HG02938 (cell line): Measurements from ENCODE around the gene BBLN.
"Not testable (repeated sequence)": the region's sequence is repeated elsewhere in the genome, so short reads cannot be mapped to it uniquely, and the experiment has no call there.

Source experiments
- ATAC-seq: cut with Tn5 transposase; IDR thresholded peaks from one replicate; pipeline ENCODE4 v1.9.1; 2021; ENCODE audit warnings: mild to moderate bottlenecking, moderate library complexity; ENCODE audit not compliant: unreplicated experiment

BBLN gene

GRCh38 chr9:128159784-128160602, at the start of gene BBLN:
TSS of gene BBLN (plus strand) at chr9:128160265. CDS start at chr9:128160408, 143 bp downstream.
- peak; percentile 56 for ATAC-seq

- ATAC-seq: not testable (repeated sequence)
Measured at GRCh38 chr9:128111726-128112125, 48.3 kb upstream of the BBLN start.

- no peak for ATAC-seq
Measured at GRCh38 chr9:128113526-128114325, 46.3 kb upstream of the BBLN start.

- no peak for ATAC-seq
Measured at GRCh38 chr9:128114326-128115186, 45.5 kb upstream of the BBLN start.

GRCh38 chr9:128115187-128116103, 44.6 kb upstream of the BBLN start:
- ATAC-seq: no peak

- no peak for ATAC-seq
Measured at GRCh38 chr9:128116104-128117083, 43.7 kb upstream of the BBLN start.

GRCh38 chr9:128117613-128118471, 42.2 kb upstream of the BBLN start:
- ATAC-seq: peak; percentile 54

GRCh38 chr9:128118472-128118857, 41.6 kb upstream of the BBLN start:
- ATAC-seq: no peak

- no peak for ATAC-seq
Measured at GRCh38 chr9:128118971-128119665, 40.9 kb upstream of the BBLN start.

- ATAC-seq: no peak
Measured at GRCh38 chr9:128120061-128120740, 39.9 kb upstream of the BBLN start.

- no peak for ATAC-seq
Measured at GRCh38 chr9:128120741-128121465, 39.2 kb upstream of the BBLN start.

GRCh38 chr9:128121466-128121810, 38.6 kb upstream of the BBLN start:
- ATAC-seq: no peak

- ATAC-seq: no peak
Measured at GRCh38 chr9:128121924-128122808, 37.9 kb upstream of the BBLN start.

GRCh38 chr9:128122809-128123175, 37.3 kb upstream of the BBLN start:
- no peak for ATAC-seq

GRCh38 chr9:128123451-128124080, 36.5 kb upstream of the BBLN start:
- ATAC-seq: no peak
